ENCODE results near the gene FILIP1.
"Not testable (repeated sequence)": the region's sequence is repeated elsewhere in the genome, so short reads cannot be mapped to it uniquely, and the experiment has no call there.

The FILIP1 gene

DNA sequence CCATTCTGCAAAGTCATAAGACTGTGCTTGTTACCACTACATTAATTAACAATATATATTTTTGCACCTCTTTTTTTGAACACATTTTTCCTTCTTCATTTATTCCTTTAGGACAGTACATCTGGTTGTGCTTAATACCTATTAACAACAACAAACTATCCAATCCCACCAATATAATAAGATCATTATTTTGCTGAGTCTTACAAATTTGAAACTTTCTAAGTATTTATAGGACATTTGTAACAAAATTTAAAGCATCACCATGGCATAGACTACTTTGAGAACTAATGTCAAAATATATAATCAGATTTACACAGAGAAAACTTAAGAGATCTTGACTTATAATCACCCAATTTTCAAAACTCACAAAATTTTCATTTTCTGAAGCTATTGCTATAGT is 47.9 kb downstream of the FILIP1 start:
- no peak for DNase-seq

DNA sequence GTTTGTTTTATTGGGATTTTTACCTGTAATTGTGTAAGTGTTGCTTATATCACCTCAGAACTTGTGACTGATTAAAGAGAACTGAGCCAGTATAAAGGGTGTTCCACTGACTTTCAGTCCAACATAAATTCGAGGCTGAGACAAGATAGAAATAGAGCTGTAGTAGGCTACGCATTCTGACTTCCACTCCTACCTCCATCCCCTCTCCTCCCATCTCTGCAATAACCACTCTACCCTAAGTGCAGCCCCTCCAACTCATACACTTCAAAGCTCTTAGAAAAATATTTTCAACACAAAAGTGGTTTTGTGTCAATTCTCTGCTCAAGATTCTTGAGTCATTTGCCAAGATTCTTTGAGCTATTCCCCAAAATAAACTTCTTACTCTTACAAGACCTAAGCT is 48.7 kb downstream of the FILIP1 start:
- no peak for DNase-seq

DNA sequence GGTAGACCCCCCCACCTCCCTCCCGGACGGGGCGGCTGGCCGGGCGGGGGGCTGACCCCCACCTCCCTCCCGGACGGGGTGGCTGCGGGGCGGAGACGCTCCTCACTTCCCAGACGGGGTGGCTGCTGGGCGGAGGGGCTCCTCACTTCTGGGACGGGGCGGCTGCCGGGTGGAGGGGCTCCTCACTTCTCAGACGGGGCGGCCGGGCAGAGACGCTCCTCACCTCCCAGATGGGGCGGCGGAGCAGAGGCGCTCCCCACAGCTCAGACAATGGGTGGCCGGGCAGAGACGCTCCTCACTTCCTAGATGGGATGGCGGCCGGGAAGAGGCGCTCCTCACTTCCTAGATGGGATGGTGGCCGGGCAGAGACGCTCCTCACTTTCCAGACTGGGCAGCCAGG is 51.7 kb downstream of the FILIP1 start:
- not testable (repeated sequence) for DNase-seq

DNA sequence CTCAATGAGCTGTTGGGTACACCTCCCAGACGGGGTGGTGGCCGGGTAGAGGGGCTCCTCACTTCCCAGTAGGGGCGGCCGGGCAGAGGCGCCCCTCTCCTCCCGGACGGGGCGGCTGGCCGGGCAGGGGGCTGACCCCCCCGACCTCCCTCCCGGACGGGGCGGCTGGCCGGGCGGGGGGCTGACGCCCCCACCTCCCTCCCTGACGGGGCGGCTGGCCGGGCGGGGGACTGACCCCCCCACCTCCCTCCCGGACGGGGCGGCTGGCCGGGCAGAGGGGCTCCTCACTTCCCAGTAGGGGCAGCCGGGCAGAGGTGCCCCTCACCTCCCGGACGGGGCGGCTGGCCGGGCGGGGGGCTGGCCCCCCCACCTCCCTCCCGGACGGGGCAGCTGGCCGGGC is 52.1 kb downstream of the FILIP1 start:
- not testable (repeated sequence) for DNase-seq

DNA sequence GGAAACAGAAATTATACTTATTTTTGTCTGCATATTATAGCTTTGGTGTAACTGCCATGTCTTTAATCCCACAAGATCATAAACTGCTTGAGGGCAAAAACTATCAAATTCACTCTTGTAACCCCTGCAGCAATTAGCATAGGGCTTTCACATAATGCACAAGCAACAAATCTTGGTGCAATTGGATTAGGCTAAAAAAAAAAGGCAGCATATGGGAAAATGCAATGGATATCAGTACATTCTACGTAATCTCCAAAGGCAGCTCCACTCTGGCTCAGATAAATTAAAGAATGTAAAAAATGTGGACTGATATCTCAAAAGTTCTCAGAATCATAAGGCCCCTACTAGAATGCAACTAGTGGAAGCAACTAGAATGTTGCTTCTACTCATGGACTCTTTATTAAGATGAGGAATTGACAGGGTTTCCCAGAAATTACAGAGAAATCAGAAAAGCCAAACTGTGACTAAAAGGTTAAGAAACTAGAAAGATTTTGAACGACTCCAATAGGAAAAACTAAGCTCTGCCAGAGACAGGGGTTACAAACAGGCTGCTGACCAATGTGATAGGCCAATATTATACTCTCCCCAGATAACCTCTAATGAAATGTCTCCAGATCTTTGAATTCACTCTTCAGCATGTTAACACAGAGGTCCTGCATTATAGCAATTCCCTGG is 55.0 kb downstream of the FILIP1 start:
- DNase-seq: no peak

DNA sequence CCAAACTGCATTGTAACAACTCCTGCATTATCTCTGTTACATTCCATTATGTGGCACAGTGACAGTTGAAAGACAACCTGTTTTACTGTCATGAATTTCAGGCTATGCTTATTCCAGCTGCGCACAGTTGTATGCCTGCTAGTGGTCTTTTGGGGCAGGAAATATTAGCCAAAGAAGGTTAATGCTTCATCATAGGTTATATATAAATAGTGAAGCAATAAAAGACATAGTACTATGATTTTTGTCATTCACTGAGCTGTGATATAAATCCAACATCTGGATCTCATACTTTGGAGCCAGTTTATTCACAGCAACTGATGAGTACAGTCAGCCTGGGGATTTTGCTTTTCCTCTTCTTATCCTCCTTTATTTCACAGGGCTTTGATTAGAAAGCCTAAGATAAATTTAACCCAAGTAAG is 55.6 kb downstream of the FILIP1 start:
- DNase-seq: no peak

DNA sequence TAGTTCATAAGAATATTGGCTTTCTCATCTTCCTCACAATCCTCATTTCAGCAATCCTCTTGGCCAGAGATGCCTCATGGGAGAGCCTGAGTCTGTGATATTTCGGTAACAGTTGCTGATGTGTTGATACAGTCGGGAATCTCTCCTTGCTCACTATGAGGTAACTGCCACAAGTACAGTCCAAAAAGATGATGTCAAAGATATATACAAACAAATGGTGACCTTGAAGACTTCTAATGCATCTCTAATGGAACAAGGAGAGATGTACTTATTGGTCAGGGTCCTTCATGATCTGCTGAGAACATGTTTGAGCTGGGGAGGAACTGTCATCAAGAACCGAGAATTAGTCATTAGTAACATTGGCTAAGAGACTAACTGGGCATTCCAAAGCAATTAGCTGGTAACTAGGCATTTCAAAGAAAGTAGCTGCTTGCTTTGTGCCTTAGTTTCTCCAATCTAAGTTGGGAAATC is 56.1 kb downstream of the FILIP1 start:
- DNase-seq: no peak

DNA sequence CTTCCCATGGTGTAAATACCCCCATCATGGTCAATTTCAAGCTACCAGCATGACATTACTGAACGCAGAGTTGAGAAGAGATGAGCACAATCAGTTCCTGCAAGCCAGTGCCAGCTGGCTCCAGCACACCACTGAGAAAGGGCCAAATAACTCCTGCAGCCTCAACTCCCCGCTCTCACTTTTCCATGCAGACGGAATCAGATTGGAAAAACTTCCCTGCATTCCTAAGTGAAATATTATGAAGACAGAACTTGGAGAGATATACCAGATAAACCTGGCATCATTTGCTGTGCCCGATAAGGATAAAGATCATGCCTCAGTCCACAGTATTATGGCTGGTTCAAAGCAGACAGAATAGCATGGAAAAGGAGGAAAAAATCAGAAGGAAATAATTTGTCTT is 56.7 kb downstream of the FILIP1 start:
- DNase-seq: no peak

DNA sequence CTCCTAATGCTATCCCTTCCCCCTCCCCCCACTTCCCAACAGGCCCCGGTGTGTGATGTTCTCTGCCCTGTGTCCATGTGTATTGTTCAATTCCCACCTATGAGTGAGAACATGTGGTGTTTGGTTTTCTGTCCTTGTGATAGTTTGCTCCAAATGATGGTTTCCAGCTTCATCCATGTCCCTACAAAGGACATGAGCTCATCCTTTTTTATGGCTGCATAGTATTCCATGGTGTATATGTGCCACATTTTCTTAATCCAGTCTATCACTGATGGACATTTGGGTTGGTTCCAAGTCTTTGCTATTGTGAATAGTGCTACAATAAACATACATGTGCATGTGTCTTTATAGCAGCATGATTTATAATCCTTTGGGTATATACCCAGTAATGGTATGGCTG is 60.8 kb downstream of the FILIP1 start:
- DNase-seq: not testable (repeated sequence)

DNA sequence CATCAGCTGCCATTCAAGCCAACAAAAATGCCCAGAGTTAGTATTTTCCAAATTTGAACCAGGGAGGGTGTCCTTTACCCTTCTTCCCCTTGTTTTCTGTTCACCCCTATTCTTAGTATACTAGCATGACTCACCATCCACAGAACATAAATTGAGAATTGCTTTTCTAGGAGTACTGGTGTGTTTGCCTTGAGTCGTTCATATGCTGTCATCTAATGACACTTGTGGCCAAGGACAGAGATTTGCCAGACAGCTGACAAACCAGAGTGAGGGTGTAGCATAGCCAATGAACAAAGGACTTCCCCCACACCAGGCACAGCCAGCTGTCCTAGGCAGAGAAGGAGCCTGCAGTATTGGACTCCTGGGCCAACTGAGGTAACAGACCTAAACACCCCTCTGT is 62.2 kb downstream of the FILIP1 start:
- DNase-seq: no peak

DNA sequence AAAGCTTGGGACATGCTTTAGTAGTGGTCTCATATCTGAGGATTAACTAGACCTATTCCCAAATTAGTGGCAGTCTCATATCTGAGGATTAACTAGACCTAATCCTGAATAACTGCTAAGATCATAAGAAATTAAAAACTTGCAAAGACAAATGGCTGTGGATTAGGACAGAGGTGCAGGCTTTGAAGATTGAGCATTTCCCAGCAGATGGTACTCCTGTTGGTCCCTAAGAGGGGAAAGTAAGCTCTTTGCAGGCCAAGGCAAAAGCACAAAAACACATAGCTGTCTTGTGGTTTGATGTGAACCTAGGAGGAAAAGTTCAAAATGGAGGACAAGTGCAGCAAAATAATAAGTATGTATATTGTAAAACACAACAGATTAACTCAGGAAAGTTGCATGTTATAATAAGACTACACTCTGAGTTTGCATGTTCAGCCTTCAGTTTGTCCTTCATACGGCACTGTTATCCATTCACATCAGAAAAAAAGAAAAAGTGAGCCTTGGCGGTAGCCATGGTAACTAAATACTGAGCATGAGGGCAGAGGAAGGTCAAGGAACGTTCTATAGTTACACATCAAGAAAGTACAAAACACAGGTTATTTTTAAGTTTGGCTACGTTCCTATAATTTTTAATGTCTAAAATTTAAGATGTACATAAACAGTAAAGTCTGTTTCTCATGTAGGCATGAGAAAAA is 62.8 kb downstream of the FILIP1 start:
- no peak for DNase-seq

DNA sequence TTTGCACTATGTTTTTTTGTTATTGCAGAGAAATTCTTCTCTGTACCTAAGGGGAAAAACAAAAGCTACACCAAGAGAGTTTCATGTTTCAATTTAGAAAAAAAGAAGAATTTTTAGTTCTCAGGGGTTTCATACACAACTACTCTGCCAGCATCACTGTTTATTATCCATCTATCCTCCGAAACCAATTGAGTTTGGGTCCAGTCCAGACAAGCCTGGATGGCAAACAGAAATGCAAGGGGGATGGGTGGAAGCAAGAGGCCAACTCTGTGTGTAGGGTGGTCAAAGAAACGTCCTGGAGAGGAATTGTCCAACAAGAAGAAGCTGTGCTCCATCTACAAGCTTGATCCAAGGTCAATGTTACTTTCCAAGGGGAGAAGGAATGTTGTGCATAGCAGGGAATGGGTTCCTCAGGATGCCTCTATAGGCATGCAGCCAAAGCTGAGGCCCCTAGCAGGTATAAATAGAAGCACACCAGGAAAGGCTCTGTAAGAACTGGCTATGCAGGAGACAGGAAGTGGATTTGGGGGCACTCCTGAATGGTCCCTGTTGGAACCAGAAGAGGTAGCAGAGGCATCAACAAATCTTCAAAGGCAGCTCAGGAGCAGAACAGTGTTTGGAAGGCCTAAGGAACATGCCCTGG is 64.4 kb downstream of the FILIP1 start:
- no peak for DNase-seq

DNA sequence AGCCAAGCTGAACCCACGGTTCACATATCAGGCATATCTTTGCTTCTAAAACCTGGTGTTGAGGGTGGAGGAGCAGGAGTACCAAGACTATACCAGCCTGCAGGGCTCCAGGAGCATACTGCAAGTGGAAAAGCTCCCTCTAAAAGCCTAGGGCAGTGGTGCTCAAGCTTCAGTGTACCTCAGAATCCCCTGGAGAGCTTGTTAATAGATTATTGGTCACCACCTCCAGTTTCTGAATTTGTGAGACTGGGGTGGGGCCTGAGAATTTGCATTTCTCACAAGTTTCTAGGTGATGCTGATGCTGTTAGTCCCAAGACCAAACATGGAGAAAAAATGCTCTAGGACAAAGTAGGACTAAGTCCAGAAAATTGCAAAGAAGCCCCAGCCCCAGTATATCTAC is 65.4 kb downstream of the FILIP1 start:
- DNase-seq: no peak

DNA sequence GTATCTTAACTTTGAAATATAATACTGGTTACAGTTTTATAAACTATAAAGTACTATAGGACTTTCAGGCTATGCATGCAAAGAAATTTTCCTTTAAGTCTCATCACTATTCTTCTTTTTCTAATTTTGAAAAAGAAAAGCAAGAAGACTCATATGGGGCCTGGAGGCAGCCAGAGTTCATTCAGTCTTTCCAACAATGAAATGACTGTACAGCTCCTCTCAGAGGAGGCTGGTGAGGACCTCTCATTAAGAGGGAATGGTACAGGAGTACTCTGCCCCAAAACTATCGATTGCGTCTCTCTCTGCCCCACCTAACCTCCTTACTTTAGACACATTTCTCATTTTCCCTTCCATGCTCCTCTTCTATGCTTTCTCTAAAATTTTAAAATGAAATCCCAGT is 66.3 kb downstream of the FILIP1 start:
- DNase-seq: no peak

DNA sequence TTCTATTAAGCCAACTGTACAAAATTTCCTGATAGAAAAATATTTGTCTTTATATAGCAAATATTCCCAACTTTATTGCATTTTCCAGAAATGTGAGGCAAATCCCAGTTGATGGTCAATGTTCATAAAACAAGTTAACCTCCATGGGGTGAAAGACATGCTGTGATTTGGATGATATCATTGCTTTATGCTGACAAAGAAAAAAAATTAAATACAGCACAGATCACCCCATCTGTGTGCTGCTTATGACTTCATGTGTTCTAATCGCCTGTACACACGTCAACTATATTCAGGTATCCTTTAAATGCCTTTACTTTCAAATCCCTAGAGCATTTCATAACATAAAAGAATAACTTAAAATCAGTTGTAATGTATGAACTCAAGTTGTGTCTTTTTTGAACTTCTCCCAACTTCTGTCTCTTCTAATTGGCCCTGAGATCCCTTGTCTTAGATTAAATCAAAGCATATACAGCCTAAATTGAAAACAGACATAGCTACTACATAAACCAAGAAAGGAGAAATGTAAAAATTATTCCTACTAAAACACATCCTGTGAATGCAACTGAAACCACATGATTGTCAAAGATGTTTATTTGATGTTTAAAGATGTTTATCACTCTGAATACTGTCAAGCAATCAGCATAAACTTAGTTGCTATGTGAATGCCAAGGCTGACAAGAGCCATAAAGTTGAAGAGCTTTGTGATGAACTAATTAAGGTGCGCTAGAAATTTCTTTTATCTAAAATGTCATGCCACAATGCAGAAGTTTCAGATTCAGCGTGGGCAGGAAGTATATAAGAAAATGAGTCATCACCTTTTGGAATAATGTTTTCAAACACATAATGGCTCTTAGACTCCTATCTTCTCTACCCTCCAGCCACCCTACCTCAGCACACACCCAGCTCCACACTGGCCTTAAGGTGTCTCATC is 68.7 kb downstream of the FILIP1 start:
- no peak for DNase-seq

DNA sequence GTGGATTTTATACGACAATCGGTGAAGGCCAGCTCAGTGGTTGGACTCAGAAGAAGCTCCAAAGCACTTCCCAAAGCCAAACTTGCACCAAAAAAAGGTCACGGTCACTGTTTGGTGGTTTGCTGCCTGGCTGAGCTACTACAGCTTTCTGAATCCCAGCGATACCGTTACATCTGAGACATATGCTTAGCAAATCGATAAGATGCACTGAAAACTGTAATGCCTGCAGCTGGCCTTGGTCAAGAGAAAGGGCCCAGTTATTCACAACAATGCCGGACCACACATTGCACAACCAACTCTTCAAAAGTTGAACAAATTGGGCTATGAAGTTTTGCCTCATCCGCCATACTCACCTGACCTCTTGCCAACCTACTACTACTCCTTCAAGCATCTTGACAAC is 70.2 kb downstream of the FILIP1 start:
- DNase-seq: no peak

DNA sequence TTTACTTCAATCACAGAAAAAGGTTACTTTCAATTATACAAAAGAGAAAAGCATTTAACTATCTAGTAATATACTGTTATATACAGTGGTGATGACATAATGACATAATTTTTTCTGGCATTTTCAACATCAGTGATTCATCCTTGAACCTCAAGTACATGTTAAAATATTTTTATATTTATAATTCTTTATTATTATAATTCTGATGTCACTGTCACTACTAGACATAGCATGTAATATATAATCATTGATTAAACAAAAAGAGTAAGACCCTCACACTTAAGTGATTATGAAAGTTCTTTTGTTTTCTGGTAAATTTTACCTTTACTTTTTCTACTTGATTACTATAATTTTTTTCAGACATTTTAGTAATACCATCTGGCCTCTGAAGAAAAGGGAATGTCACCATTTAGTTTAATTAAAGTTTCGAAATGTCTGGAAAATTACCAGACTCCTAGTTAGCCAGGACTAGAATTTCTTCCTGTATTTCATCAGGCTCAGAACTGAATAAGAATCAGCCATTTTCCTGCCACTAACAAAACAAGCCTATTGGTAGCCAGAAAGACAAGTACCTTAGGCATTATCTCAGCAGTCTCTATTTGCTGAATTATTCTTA is 71.5 kb downstream of the FILIP1 start:
- no peak for DNase-seq

DNA sequence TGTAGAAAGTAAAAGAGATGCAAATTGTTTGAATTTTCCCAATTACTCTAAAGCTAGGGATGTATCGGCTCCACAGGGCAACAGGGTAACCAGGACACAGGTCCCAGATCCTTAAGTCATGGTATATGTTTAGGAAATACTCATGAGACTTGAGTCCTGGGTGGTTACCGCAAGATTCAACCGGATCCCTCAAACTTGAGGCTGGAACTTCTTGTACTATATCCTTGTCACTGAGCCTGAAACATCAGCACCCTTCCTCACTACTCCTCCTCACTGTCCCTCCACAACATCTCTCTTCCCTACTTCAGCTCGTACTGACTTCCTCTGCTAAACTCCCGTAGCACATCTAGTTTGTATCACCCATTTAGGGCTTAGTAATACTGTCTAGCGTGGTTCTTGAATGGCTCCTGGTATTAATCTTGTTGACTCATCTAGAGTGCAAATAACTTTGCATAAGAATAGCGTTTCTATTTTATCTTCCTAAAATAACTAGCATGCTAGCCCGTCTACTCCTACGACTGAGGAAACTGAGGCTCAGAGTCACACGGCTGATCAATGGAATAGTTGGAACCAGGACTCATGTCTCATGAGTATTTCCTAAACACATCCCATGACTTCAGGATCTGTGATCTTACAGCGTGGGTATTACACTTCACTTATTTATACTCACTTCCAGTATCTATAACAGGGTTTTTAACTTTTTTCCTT is 72.1 kb downstream of the FILIP1 start:
- DNase-seq: no peak

DNA sequence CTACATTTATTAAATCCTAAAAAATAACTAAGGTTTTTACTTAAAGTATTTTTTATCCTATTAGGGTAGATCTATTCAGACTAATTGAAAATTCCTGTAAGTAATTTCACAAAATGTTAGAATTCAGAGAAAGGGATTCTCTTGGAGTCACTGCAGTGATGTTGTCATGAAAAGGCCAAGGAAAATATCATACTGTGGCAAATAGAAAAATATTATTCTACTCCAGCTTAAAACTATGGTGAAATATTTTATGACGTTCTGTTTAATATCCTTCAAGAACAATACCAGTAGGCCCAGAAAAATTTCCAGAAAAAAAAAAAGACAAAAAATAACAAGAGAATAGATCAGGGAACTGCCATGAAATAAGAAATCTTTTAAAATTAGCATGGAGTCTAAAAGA is 73.6 kb downstream of the FILIP1 start:
- DNase-seq: no peak

DNA sequence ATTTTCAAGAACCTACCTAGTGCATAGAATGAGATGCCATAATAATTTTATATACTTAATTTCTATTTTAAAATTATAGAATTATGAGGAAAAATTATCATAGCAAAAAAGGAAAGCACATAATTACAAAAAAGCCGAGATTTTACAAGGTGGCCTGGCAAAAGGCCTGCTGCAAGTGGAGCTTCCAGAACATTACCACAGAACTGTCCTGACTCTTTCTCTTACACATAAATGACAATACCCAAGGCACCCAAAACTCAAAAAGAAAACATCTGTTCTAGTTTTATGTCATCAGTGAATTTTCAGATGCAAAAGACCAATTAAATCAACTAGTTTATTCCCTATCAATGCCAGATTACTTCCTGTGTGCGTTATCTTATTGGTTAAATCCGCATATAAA is 74.2 kb downstream of the FILIP1 start:
- DNase-seq: no peak

DNA sequence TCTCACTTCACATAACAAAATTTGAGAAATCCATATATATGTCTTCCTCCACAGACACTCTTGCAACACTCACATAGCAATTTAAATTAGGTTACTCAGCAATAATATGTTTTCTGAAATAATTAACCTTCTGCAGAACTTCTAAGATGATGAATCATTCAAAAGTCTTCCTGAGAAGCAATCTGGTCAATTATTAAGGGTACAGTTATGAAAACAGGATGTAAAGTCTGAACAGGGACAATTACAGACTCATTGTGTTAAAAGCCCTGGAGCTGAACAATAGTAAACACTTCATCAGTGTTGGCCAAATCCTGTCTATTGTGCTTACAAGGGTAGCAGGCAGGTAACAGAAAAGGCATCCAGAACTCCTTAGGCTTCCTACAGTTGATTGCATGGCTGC is 75.4 kb downstream of the FILIP1 start:
- no peak for DNase-seq

DNA sequence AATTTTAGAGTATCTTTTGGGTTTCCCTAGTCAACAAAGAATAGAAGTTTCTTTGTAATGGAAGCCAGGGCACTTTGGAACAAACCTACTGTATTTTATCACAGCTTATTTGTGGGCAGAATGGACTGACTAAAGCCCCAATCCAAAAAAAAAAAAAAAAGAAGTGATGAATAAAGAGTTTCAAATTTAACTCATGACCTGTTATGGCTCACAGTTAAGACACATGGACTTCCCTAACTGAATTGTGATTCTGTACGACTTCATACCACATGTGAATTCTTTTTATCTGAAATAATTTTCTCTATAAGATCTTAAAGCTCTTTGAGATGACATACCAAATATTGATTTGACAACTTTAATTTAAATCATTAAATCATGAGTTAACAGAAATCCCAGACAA is 77.2 kb downstream of the FILIP1 start:
- no peak for DNase-seq
